Inflammatory macrophage treated with lipopolysaccharide for 1 hour (primary cell): ENCODE results near the gene DTWD2.
"Not testable (repeated sequence)": the region's sequence is repeated elsewhere in the genome, so short reads cannot be mapped to it uniquely, and the experiment has no call there.

Experiments used
- DNase-seq, 2 donors: peaks; one replicate each; pipeline ENCODE4 v3.0.0-alpha.2; 2020 to 2022

DTWD2 gene

GRCh38 chr5:118862596-118862995 is 125.8 kb downstream of the DTWD2 start:
- DNase-seq, result no peak

- DNase-seq, result peak in 1 of 2 donors; percentile 1
These were observed 130.6 kb downstream of the DTWD2 start for GRCh38 chr5:118857700-118858099.

GRCh38 chr5:118854819-118855218 is 133.5 kb downstream of the DTWD2 start:
- no peak for DNase-seq

GRCh38 chr5:118851785-118852184 is 136.6 kb downstream of the DTWD2 start:
- not testable (repeated sequence) for DNase-seq

- DNase-seq, result not testable (repeated sequence)
These were observed 138.8 kb downstream of the DTWD2 start for GRCh38 chr5:118849507-118849906.

GRCh38 chr5:118844351-118844750 is 144.0 kb downstream of the DTWD2 start:
- no peak for DNase-seq

- no peak for DNase-seq
These were observed 153.6 kb downstream of the DTWD2 start for GRCh38 chr5:118834710-118835109.

- DNase-seq, result no peak
These were observed 155.4 kb downstream of the DTWD2 start for GRCh38 chr5:118832974-118833373.

GRCh38 chr5:118825226-118825625 is 163.1 kb downstream of the DTWD2 start:
- DNase-seq, result no peak

- no peak for DNase-seq
These were observed 169.7 kb downstream of the DTWD2 start for GRCh38 chr5:118818604-118819003.

GRCh38 chr5:118808441-118808840 is 179.9 kb downstream of the DTWD2 start:
- DNase-seq, result no peak

- no peak for DNase-seq
These were observed 181.8 kb downstream of the DTWD2 start for GRCh38 chr5:118806571-118806970.

GRCh38 chr5:118802335-118802734 is 186.0 kb downstream of the DTWD2 start:
- no peak for DNase-seq

- no peak for DNase-seq
These were observed 192.3 kb downstream of the DTWD2 start for GRCh38 chr5:118796081-118796480.

GRCh38 chr5:118794281-118794680 is 194.1 kb downstream of the DTWD2 start:
- no peak for DNase-seq

- no peak for DNase-seq
These were observed 194.7 kb downstream of the DTWD2 start for GRCh38 chr5:118793652-118794051.

GRCh38 chr5:118793091-118793490 is 195.3 kb downstream of the DTWD2 start:
- no peak for DNase-seq

GRCh38 chr5:118791926-118792734 is 196.2 kb downstream of the DTWD2 start:
- DNase-seq, result peak; percentile 48 to 58

GRCh38 chr5:118789366-118789765 is 199.0 kb downstream of the DTWD2 start:
- no peak for DNase-seq

GRCh38 chr5:118788351-118788750 is 200.0 kb downstream of the DTWD2 start:
- DNase-seq, result no peak
